Muscle of leg (tissue), 11 donors: ENCODE measurements around the gene ADM2. TPM values are rescaled to one million over a fixed set of nuclear protein-coding genes. Genes with fewer than 3 reads are reported as not detected.
A peak's percentile ranks its signal among the peaks of the same experiment; 100 is the strongest.

Source experiments
- DNase-seq: peaks from one replicate; pipeline ENCODE4 v3.0.0; 2013
- H3K27ac ChIP-seq: one replicate; pipeline ENCODE4 v1.5.1; 2013; ENCODE audit warnings: mild to moderate bottlenecking, low read length, control low read depth
- H3K27me3 ChIP-seq: one replicate; pipeline ENCODE4 v1.6.1; 2013; ENCODE audit warnings: low read length; ENCODE audit not compliant: control insufficient read depth, insufficient read depth
- H3K36me3 ChIP-seq: one replicate; pipeline ENCODE4 v1.6.1; 2013; ENCODE audit warnings: low read length; ENCODE audit not compliant: control insufficient read depth, insufficient read depth
- H3K4me1 ChIP-seq: one replicate; pipeline ENCODE4 v1.6.1; 2013; ENCODE audit warnings: low read length; ENCODE audit not compliant: control insufficient read depth, insufficient read depth
- H3K4me3 ChIP-seq: one replicate; pipeline ENCODE4 v1.5.1; 2013; ENCODE audit warnings: low read length, control low read depth
- H3K9me3 ChIP-seq: replicated peaks from 2 replicates; pipeline ENCODE4 v1.6.1; 2013; ENCODE audit warnings: low read depth, low read length; ENCODE audit not compliant: control insufficient read depth
- WGBS: methylation state at CpG from one replicate; pipeline ENCODE4 v1.1.5; 2013; ENCODE audit warnings: missing lambda C conversion rate; ENCODE audit not compliant: insufficient coverage; 5-methylcytosine and 5-hydroxymethylcytosine counted together
- polyA plus RNA-seq, 8 donors: library from polyadenylated mRNA; unstranded; fragments of 120-200 nt; gene quantifications; one replicate each; pipeline versions ENCODE4 v1.2.1 to v1.2.3, GENCODE V29; 2013; ENCODE audit warnings: inconsistent platforms in 1 of 8, low replicate concordance in 1 of 8; ENCODE audit not compliant: insufficient read length in 8 of 8, insufficient read depth in 1 of 8
- total RNA-seq: library from RNA; stranded (reverse); fragments of 120-200 nt; gene quantifications from one replicate; pipeline ENCODE4 v1.2.4, GENCODE V29; 2013

The ADM2 gene
- total and polyA plus RNA-seq, 9 donors = 0.23 to 0.81 (median 0.53) TPM

DNA sequence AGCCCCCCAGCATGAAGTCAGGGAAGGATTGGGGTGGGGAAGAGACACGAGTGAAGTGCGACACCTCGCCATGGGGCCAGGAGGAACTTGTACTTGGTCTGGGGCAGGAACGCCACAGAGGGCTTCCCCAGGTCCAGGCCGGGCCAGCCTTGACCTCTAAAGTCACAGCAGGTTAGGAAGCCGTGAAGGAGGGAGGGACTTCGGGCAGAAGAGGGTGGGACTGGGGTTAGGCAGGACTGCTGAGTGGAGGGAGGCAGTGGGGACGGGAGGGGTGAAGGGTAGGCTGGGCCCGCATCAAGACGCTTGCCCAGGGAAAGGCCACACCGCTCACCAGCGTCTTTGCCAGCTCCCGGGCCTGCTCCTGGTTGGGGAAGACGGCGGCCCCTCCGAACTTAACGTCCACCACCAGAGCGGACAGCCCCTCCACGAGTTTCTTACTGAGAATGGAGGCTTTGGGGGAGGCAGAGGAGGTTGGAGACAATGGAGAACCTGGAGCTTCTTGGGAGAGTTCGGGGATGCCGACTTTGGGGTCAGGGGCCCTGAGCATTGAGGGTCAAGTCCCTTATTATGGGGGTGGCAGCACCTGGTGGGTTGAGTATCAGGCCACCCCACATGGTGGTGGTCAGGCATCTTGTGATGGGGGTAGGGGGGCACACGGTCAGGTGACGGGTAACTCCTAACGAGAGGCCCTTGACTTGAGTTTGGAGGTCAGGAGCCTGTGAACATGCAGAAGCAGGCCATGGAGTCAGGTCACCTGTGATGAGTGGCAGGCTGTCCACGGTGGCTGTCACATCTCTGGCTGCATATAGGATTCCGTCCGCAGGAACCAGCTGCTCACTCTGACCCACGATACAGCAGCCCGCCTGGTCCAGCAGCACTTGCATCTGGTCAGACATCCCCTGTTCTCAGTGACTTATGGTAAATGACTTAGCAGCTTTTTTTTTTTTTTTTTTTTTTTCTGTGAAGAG is 45.8 kb downstream of the ADM2 start:
- WGBS = 33% methylated on average over 21 of the region's 29 CpGs
- Histone ChIP-seq H3K36me3 (peaks cover 22% of the 10 kb centered on the region), H3K4me3 (peak overlapping the region; percentile 75), H3K9me3 (no peaks in the 10 kb centered on the region), H3K27ac (peak overlapping the region; percentile 71), H3K4me1 (peaks cover 47% of the 10 kb centered on the region), H3K27me3 (peaks cover 39% of the 10 kb centered on the region)
- peak; percentile 53 for DNase-seq

DNA sequence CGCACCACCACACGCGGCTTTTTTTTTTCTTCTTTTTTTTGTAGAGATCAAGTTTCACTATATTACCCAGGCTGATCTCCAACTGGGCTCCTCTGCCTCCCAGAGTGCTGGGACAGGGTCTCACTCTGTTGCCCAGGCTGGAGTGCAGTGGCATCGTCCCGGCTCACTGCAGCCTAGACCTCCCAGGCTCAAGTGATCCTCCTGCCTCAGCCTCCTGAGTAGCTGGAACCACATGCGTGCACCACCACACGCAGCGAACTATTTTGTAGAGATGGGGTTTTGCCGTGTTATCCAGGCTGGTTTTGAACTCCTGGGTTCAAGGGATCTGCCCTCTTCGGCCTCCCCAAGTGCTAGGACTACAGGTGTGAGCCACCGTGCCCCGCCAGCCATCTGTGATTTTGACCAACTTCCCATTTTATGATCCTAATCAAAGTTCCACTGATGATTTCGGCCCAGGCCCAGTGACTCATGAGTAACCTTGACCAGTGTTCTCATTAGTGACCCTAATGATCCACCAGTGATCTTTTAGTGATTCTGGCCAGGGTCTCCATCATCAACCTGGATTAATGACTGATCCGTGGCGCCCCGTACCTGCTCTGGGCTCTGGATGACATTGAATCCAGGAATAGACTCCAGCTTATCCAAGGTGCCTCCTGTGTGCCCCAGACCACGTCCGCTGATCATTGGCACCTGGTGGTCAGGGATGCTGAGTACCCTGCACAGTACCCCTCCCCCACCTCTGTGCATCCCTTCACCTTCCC is 46.8 kb downstream of the ADM2 start:
- Histone ChIP-seq H3K27me3 (peaks cover 48% of the 10 kb centered on the region), H3K36me3 (peaks cover 13% of the 10 kb centered on the region), H3K9me3 (no peaks in the 10 kb centered on the region), H3K4me3 (no peak overlapping the region), H3K27ac (peak overlapping the region; percentile 3), H3K4me1 (peaks cover 51% of the 10 kb centered on the region)
- WGBS = 94% methylated on average over 12 of the region's 18 CpGs
- no peak for DNase-seq

DNA sequence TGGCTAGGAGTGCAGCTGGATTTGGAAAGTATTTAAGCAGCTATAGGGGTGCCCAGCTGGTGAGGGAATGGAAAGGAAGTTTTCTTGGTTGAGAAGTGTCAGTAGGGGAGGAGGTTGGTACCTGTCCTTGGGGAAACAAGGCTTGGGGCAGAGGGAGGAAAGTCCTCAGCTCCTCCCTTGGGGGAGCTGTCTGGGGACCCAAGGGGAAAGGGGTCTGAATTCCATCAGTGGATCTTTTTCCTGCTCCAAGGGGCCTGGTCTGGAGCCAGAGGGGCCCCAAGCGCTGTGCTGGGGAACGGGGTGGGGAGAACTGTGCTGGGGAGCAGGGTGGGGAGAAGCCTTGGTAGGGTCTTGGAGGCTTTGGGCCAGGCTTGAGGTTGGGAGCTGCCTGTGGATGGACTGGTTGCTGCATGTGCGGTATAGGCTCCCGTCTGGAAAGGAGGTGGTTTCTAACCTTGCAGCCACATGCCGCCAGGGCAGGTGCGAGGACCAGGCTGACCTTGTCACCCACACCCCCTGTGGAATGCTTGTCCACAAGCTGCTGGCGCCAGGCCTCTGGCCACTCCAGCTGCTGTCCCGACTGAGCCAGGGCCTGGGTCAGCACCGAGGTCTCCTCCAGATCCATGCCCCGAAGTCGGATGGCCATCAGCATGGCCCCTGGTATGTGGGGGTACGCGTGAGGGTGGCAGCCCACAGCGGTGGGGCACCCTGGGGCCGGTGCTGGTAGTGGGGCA is 47.5 kb downstream of the ADM2 start:
- H3K4me1 ChIP-seq = peaks cover 51% of the 10 kb centered on the region
- 52% methylated on average over 10 of the region's 15 CpGs for WGBS
- peaks cover 5% of the 10 kb centered on the region for H3K36me3 ChIP-seq
- H3K27me3 ChIP-seq = peaks cover 55% of the 10 kb centered on the region
- peak overlapping the region; percentile 36 for H3K4me3 ChIP-seq
- DNase-seq = peak; percentile 33
- H3K9me3 ChIP-seq = no peaks in the 10 kb centered on the region
- peak overlapping the region; percentile 67 for H3K27ac ChIP-seq

DNA sequence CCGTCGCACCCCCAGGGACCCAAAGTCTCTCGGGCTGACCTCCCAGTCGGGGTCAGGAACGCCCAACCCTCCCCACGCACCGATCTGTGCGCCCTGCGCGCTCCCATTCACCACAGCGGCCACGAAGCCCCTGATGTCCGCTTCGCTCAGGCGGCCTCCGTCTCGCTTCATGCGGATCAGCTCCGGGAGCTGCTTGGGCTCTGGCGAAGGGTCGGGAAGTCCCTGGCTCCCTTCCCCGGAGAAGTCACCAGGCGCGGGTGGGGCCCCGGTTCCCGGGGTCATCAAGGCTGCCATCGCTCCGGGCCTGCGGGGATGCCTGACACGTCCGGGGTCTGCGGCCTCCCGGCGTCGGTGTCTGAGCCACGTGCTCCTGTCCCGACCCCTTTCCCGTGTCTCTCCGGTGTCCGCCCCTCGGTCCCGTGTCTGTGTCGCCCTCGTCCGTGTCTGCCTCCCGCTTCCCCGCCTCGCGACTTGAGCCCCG is 48.1 kb downstream of the ADM2 start:
- Histone ChIP-seq H3K27me3 (peaks cover 61% of the 10 kb centered on the region), H3K9me3 (no peaks in the 10 kb centered on the region), H3K36me3 (no peaks in the 10 kb centered on the region), H3K4me1 (peaks cover 47% of the 10 kb centered on the region), H3K4me3 (peak overlapping the region; percentile 36), H3K27ac (peak overlapping the region; percentile 67)
- peak; percentile 55 for DNase-seq
- WGBS = 7% methylated on average over 50 of the region's 50 CpGs

DNA sequence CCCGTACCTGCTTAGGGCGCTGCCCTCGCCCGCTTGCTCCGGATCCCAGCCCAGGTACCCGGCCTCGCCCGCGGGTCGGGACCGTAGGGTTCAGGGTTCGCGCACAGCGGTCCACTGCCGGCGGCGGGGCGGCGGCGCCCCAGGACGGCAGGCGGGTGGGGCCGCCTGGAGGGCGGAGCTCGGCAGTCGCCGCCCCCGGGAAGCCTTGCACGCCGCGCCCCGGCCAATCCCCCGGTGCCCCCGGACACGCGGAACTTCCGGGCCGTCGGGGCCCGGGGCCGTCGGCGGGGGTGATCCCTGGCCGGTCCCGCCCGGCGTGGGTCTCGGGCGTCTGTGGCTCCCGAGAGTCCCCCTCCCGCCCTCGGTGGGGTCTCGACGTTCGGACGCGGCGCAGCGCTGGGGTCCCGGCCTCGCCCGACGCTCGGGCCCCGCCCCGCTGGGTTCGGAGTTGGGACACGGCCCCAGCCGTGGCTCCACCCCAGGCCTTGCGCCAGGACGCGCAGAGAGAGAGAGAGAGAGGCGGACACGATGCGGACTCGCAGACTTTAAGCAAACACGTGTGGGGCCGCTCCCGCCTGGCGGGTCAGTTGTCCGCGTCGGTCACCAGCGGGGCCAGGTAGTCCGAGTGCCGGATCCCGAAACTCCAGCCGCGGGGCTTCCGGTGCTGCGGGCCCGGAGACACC is 48.7 kb downstream of the ADM2 start, which contains the start of gene TYMP:
Gene TYMP (minus strand): TSS at position 116 of the 683 bp plus-strand sequence. CDS start 303 bp downstream, outside the sequence.
- H3K27me3 ChIP-seq = peaks cover 65% of the 10 kb centered on the region
- under 1% methylated on average over 92 of the region's 92 CpGs for WGBS

DNA sequence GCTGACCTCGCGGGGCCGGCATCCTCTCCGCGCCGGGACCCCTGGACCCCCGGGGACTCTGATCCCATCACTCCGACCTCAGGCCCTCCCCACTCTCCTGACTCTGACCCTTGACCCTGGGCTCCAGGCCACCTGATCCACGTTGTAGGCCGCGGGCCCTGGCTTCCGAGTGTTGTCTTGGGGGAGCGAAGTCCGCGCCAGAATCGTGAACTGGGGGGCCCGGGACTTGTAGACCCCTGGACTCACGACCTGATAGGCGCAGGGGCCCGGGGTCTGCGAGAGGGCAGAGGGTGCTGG is 49.2 kb downstream of the ADM2 start:
- WGBS = 2% methylated on average over 21 of the region's 21 CpGs
- Histone ChIP-seq H3K4me1 (peaks cover 41% of the 10 kb centered on the region), H3K27me3 (peaks cover 70% of the 10 kb centered on the region), H3K4me3 (peak overlapping the region; percentile 47), H3K36me3 (no peaks in the 10 kb centered on the region), H3K9me3 (no peaks in the 10 kb centered on the region), H3K27ac (peak overlapping the region; percentile 60)
- no peak for DNase-seq

More for the DNA sequence above, 48.7 kb downstream of the ADM2 start, which contains the start of gene TYMP:
- peaks cover 41% of the 10 kb centered on the region for H3K4me1 ChIP-seq
- peak within 1 kb of the TSS; percentile 47 for H3K4me3 ChIP-seq
- H3K9me3 ChIP-seq = no peaks in the 10 kb centered on the region
- H3K27ac ChIP-seq = peak within 1 kb of the TSS; percentile 67
- peak; percentile 86 for DNase-seq
- H3K36me3 ChIP-seq = no peaks in the 10 kb centered on the region

DNA sequence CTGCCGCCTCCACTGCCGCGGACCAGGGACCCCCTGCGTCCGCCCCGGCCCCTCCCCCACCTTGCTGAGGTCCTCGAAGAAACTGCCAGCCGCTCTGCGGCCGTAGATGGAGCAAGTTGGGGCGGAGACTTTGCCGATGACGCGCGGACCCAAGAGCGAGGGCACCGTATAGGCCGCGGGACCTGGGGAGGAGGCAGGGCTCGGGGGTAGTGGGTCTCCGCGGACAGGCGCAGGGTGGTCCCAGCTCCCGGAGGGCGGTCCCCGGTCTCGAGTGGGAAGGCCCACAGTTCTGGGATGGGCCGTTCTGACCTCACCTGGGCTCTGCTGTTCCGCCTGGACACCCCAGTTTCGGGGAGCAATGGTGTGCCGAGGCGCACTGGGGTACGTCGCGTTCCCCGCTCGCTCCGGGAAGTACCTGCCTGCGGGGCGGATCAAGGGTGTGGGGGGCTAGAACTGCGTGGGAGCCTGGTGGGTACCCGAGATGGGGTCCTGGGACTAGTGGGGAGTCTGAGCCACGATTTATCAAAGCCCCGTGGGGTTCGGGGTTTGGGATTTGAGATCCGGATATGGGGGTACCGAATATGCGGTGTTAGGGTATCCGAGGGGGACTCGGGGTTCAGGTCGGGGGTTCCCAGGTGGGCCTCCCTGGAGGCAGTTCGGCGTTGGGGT is 49.7 kb downstream of the ADM2 start:
- peak; percentile 85 for DNase-seq
- peak overlapping the region; percentile 79 for H3K27ac ChIP-seq
- peaks cover 70% of the 10 kb centered on the region for H3K27me3 ChIP-seq
- H3K9me3 ChIP-seq = no peaks in the 10 kb centered on the region
- peaks cover 41% of the 10 kb centered on the region for H3K4me1 ChIP-seq
- peak overlapping the region; percentile 47 for H3K4me3 ChIP-seq
- no peaks in the 10 kb centered on the region for H3K36me3 ChIP-seq
- 6% methylated on average over 53 of the region's 53 CpGs for WGBS

DNA sequence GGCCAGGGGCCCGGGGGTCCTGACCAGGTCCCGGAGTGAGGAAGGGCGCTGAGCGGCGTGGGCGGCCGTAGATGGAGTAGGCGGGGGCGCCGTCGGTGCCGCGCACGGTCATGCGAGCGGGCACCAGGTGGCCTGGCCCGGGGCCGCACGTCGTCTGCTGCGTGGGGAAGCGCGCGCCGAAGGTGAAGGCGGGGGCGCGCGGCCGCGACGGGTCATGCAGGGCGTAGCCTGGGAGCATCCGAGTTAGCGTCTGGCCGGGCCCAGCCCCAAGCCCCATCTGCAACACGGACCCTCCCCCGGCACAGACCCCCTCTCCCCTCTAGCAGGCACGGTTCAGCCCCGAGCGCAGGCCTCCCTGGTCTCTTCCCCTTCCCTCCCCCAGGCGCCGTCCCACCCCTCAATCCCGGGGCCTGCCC is 50.2 kb downstream of the ADM2 start:
- Histone ChIP-seq H3K27me3 (peaks cover 70% of the 10 kb centered on the region), H3K9me3 (no peaks in the 10 kb centered on the region), H3K36me3 (no peaks in the 10 kb centered on the region), H3K27ac (peak overlapping the region; percentile 79), H3K4me3 (peak overlapping the region; percentile 47), H3K4me1 (peaks cover 39% of the 10 kb centered on the region)
- peak; percentile 47 for DNase-seq
- WGBS = under 1% methylated on average over 40 of the region's 44 CpGs
